Neural progenitor cell (in vitro differentiated cells): ENCODE measurements around the gene WNT3A. TPM values are rescaled to one million over a fixed set of nuclear protein-coding genes. Genes with fewer than 3 reads are reported as not detected.
A peak's percentile ranks its signal among the peaks of the same experiment; 100 is the strongest.
"Not testable (repeated sequence)": the region's sequence is repeated elsewhere in the genome, so short reads cannot be mapped to it uniquely, and the experiment has no call there.

Source experiments
- DNase-seq: peaks from one replicate; pipeline ENCODE4 v3.0.0-alpha.2; 2016; ENCODE audit warnings: low spot score
- H2AFZ ChIP-seq: fragments of 200-600 bp; sonication (generic); replicated peaks from 2 replicates; pipeline ENCODE4 v1.6.1; 2016; ENCODE audit warnings: antibody characterized with exemption
- H3F3A ChIP-seq: fragments of 200-600 bp; sonication (generic); 2 replicates; pipeline ENCODE4 v1.6.1; 2016; ENCODE audit warnings: antibody characterized with exemption, low read depth
- H3K27ac ChIP-seq: fragments of 200-600 bp; sonication (generic); 2 replicates; pipeline ENCODE4 v1.5.1; 2016; ENCODE audit warnings: mild to moderate bottlenecking
- H3K27me3 ChIP-seq: fragments of 200-600 bp; sonication (generic); 2 replicates; pipeline ENCODE4 v1.6.1; 2016; ENCODE audit warnings: mild to moderate bottlenecking, moderate library complexity
- H3K36me3 ChIP-seq: fragments of 200-600 bp; sonication (generic); 2 replicates; pipeline ENCODE4 v1.5.1; 2016
- H3K4me1 ChIP-seq: fragments of 200-600 bp; sonication (generic); 2 replicates; pipeline ENCODE4 v1.6.1; 2016; ENCODE audit warnings: mixed run types
- H3K4me2 ChIP-seq: fragments of 200-600 bp; sonication (generic); 2 replicates; pipeline ENCODE4 v1.6.1; 2016
- H3K4me3 ChIP-seq: fragments of 200-600 bp; sonication (generic); 2 replicates; pipeline ENCODE4 v1.5.1; 2016
- H3K79me2 ChIP-seq: fragments of 200-600 bp; sonication (generic); 2 replicates; pipeline ENCODE4 v1.6.1; 2016; ENCODE audit warnings: low read depth
- H3K9ac ChIP-seq: fragments of 200-600 bp; sonication (generic); 2 replicates; pipeline ENCODE4 v1.6.1; 2016
- H3K9me3 ChIP-seq: fragments of 200-600 bp; sonication (generic); 2 replicates; pipeline ENCODE4 v1.5.1; 2016; ENCODE audit warnings: low read depth
- H4K20me1 ChIP-seq: fragments of 200-600 bp; sonication (generic); 2 replicates; pipeline ENCODE4 v1.6.1; 2016; ENCODE audit warnings: low read depth
- H3K27ac Mint-ChIP-seq: 3 replicates; pipeline ENCODE4 v1.8.0; 2021; ENCODE audit warnings: mixed read lengths
- H3K27me3 Mint-ChIP-seq: 2 replicates; pipeline ENCODE4 v1.8.0; 2022; ENCODE audit warnings: low read depth, mild to moderate bottlenecking, inconsistent platforms, moderate library complexity, mixed read lengths; ENCODE audit not compliant: insufficient read depth
- H3K36me3 Mint-ChIP-seq: 3 replicates; pipeline ENCODE4 v1.8.0; 2021; ENCODE audit warnings: mixed read lengths
- H3K4me1 Mint-ChIP-seq: 3 replicates; pipeline ENCODE4 v1.8.0; 2021; ENCODE audit warnings: mixed read lengths
- H3K4me3 Mint-ChIP-seq: 3 replicates; pipeline ENCODE4 v1.8.0; 2021; ENCODE audit warnings: mild to moderate bottlenecking, moderate library complexity, mixed read lengths
- H3K9me3 Mint-ChIP-seq: 3 replicates; pipeline ENCODE4 v1.8.0; 2020; ENCODE audit warnings: mixed read lengths
- total RNA-seq: library from RNA; depleted of rRNA; stranded (reverse); fragments of >200 nt; gene quantifications from 2 replicates; pipeline ENCODE4 v1.2.3, GENCODE V29; 2015; ENCODE audit warnings: low replicate concordance

The WNT3A gene
- total RNA-seq, 1 donor from 2014 or later, result not detected

DNA sequence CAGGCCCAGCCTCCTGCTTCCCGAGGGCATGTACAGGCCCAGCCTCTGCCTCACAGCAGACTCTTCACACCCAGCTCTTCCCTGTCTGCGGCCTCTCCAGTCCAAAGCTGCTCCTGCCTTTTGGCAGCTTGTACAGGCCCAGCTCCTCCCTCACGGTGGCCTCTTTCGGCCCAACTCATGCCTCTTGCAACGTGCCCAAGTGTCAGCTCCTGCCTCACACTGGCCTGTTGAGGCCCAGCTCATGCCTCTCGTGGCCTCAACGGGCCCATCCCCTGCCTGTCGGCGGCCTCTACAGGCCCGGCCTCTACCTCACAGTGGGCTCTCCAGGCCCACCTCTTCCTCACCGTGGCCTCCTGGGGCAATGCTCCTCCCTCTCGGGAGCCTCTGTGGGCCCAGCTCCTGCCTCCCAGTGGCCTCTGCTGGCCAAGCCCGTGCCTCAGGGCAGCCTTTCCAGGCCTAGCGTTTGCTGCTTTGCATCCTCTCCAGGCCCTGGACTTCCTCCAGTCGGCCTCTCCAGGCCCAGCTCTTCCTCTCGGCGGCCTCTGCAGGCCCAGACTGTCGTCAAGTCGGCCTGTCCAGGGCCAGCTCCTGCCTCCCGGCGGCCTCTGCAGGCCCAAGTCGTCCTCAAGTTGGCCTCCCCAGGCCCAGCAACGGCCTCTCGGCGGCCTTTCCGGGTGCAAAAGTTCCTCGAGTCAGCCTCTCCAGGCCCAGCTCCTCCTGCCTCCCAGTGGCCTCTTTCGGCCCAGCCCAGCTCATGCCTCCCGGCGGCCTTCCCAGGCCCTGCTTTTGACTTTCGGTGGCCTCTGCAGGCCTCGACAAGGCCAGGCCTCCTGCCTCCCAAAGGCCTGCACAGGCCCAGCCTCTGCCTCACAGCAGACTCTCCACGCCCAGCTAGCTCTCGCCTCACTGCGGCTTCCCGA lies 36.5 kb upstream of the WNT3A start:
- not testable (repeated sequence) for H3K36me3 ChIP-seq, H3K9ac ChIP-seq, H2AFZ ChIP-seq, H3K4me1 Mint-ChIP-seq, H3K9me3 Mint-ChIP-seq, H3K4me3 ChIP-seq, H3K27ac ChIP-seq, H3K36me3 Mint-ChIP-seq, H3K4me1 ChIP-seq, DNase-seq, H3K27me3 Mint-ChIP-seq, H3K9me3 ChIP-seq, H3K4me3 Mint-ChIP-seq, H3K27me3 ChIP-seq, H4K20me1 ChIP-seq, H3K79me2 ChIP-seq, H3F3A ChIP-seq, H3K4me2 ChIP-seq
- H3K27ac Mint-ChIP-seq, result peak overlapping the region; percentile 94

DNA sequence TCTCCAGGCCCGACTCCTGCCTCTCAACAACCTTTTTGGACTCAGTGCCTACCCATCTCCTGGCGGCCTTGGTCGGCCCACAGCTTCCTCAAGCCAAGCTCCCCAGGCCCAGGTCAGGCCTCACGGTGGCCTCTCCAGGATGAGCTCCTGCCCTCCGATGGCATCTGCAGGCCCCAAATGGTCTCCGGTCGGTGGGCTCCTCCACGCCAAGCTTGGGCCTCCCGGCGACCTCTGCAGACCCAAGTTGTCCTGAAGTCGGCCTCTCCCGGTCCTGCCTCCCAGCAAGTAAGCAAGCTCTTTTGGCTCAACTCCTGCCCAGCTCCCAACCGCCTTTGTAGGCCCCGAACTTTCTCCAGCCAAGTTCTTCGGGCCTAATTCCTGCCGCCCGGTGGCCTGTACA lies 35.6 kb upstream of the WNT3A start:
- not testable (repeated sequence) for DNase-seq, H3K9me3 Mint-ChIP-seq, H3K27me3 Mint-ChIP-seq, H3K9ac ChIP-seq, H3F3A ChIP-seq, H3K4me1 ChIP-seq, H4K20me1 ChIP-seq, H3K4me1 Mint-ChIP-seq, H3K36me3 ChIP-seq, H3K36me3 Mint-ChIP-seq, H3K27ac Mint-ChIP-seq, H3K27ac ChIP-seq, H3K79me2 ChIP-seq, H3K27me3 ChIP-seq, H2AFZ ChIP-seq, H3K4me3 ChIP-seq, H3K4me3 Mint-ChIP-seq, H3K9me3 ChIP-seq, H3K4me2 ChIP-seq

DNA sequence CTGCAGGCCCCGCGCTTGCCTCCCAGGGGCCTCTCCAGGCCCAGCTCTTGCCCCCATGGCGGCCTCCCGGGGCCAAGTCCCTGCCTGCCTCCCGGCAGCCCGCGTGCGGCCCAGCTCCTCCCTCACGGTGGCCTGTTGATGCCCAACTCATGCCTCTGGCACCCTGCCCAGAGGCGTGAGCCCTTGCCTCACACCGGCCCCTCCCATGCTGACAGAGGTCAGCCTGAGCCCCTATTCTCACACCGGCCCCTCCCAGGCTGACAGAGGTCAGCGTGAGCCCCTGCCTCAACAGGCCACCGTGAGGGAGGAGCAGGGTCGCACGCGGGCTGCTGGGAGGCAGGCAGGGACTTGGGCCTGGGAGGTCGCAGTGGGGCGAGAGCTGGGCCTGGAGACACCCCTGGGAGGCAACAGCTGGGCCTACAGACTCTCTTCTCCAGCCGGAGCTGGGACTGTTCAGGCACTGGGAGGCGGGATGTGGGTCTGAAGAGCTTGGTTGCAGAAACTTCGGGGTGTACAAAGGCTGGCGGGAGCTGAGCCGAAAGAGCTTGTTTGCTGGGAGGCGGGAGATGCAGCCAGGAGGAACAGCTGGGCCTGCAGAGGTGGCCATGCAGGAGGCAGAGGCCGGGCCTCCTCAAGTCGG lies 35.0 kb upstream of the WNT3A start:
- not testable (repeated sequence) for H3K27ac ChIP-seq, H3K36me3 Mint-ChIP-seq, H3K4me2 ChIP-seq, DNase-seq, H3K4me3 Mint-ChIP-seq, H3K79me2 ChIP-seq, H3K36me3 ChIP-seq, H3K27me3 ChIP-seq, H3F3A ChIP-seq, H4K20me1 ChIP-seq, H3K4me1 ChIP-seq, H3K9ac ChIP-seq, H3K27me3 Mint-ChIP-seq, H3K4me3 ChIP-seq, H2AFZ ChIP-seq, H3K4me1 Mint-ChIP-seq, H3K9me3 ChIP-seq, H3K9me3 Mint-ChIP-seq
- peak overlapping the region; percentile 82 for H3K27ac Mint-ChIP-seq

DNA sequence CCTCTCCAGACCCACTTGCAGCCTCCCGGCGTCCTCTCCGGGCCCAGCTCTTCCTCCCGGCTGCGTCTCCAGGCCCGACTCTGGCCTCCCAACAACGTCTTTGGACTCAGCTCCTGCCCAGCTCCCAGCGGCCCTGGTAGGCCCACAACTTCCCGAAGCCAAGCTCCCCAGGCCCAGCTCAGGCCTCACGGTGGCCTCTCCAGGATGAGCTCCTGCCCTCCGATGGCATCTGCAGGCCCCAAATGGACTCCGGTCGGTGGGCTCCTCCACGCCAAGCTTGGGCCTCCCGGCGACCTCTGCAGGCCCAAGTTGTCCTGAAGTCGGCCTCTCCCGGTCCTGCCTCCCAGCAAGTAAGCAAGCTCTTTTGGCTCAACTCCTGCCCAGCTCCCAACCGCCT lies 34.5 kb upstream of the WNT3A start:
- not testable (repeated sequence) for H3K4me2 ChIP-seq, H3K9me3 ChIP-seq, H3K4me1 ChIP-seq, H3K4me3 Mint-ChIP-seq, H3K9me3 Mint-ChIP-seq, H3K9ac ChIP-seq, H2AFZ ChIP-seq, H3K4me3 ChIP-seq, H3K79me2 ChIP-seq, H3F3A ChIP-seq, H4K20me1 ChIP-seq, H3K4me1 Mint-ChIP-seq, H3K27me3 Mint-ChIP-seq, H3K36me3 Mint-ChIP-seq, DNase-seq, H3K36me3 ChIP-seq, H3K27me3 ChIP-seq, H3K27ac ChIP-seq, H3K27ac Mint-ChIP-seq

DNA sequence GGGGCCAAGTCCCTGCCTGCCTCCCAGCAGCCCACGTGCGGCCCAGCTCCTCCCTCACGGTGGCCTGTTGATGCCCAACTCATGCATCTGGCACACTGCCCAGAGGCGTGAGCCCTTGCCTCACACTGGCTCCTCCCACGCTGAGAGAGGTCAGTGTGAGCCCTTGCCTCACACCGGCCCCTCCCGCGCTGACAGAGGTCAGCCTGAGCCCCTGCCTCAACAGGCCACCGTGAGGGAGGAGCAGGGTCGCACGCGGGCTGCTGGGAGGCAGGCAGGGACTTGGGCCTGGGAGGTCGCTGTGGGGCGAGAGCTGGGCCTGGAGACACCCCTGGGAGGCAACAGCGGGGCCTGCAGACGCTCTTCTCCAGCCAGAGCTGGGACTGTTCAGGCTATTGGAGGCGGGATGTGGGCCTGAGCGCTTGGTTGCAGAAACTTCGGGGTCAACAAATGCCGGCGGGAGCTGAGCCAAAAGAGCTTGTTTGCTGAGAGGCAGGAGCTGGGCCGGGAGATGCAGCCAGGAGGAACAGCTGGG lies 33.9 kb upstream of the WNT3A start:
- H3K27ac ChIP-seq, H3K4me3 ChIP-seq, H3K27me3 ChIP-seq, H2AFZ ChIP-seq, H3K27ac Mint-ChIP-seq, H3K9me3 Mint-ChIP-seq, H3K79me2 ChIP-seq, H3K9ac ChIP-seq, H3K4me1 Mint-ChIP-seq, H3K4me1 ChIP-seq, H3K9me3 ChIP-seq, H4K20me1 ChIP-seq, H3F3A ChIP-seq, DNase-seq, H3K27me3 Mint-ChIP-seq, H3K36me3 ChIP-seq, H3K4me3 Mint-ChIP-seq, H3K36me3 Mint-ChIP-seq, H3K4me2 ChIP-seq: not testable (repeated sequence)

DNA sequence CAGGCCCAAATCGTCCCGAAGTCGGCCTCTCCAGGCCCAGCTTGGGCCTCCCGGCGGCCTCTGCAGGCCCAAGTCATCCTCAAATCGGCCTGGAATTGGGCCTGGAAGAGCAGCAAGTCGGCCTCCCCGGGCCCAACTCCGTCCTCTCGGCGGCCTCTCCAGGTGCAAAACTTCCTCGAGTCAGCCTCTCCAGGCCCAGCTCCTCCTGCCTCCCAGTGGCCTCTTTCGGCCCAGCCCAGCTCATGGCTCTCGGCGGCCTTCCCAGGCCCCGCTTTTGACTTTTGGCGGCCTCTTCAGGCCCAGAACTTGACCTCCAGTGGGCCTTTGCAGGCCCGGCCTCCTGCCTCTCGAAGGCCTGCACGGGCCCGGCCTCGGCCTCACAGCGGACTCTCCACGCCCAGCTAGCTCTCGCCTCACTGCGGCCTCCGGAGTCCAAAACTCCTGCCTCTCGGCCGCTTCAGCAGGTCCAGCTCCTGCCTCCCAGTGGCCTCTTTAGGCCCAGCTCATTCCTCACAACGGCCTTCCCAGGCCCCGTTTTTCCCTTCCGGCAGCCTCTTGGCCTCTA lies 33.0 kb upstream of the WNT3A start:
- not testable (repeated sequence) for H3K36me3 ChIP-seq, H3K4me2 ChIP-seq, H3K27ac Mint-ChIP-seq, H3K9me3 Mint-ChIP-seq, H3K9ac ChIP-seq, DNase-seq, H3K4me1 Mint-ChIP-seq, H3F3A ChIP-seq, H3K4me3 ChIP-seq, H3K4me3 Mint-ChIP-seq, H3K9me3 ChIP-seq, H2AFZ ChIP-seq, H3K4me1 ChIP-seq, H4K20me1 ChIP-seq, H3K27me3 Mint-ChIP-seq, H3K27ac ChIP-seq, H3K79me2 ChIP-seq, H3K36me3 Mint-ChIP-seq, H3K27me3 ChIP-seq

DNA sequence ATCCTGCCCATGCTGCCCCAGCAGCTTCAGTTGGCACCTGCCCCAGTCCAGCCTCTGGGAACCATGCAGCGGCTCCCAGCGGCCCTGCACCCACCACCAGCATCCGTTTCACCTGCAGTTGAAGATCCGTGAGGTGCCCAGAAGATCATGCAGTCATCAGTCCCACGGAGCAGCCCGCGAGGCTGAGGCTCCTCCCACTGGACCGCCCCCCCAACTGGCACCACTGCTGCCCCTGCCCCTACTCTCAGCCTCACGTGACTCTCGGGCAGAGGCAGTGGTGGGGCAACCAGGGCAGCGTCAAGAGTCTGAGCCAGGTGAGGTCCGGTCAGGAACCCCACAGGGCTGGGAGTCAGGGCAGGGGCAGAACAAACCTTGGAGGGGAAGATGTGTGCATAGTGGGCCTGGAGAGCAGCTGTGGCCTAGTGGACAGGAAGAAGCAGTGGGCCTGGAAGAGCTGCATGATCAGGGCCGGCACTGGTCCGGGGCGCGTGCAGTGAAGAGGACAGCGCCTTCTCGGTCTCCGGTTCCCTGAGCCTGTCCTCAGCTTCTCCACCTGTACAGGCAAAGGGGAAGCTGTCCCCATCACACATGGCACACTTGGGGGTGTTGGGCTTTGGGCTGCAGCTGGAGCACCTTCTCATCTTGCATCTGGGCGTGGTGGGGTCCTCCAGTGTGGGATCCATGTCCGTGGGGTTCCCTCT lies 31.1 kb upstream of the WNT3A start:
- not testable (repeated sequence) for H3F3A ChIP-seq, H2AFZ ChIP-seq, H3K4me3 ChIP-seq, H3K27ac Mint-ChIP-seq, H3K4me1 ChIP-seq, H3K9ac ChIP-seq, H3K36me3 Mint-ChIP-seq, DNase-seq, H3K9me3 Mint-ChIP-seq, H3K36me3 ChIP-seq, H3K9me3 ChIP-seq, H4K20me1 ChIP-seq, H3K4me1 Mint-ChIP-seq, H3K27ac ChIP-seq, H3K4me3 Mint-ChIP-seq, H3K27me3 ChIP-seq, H3K4me2 ChIP-seq, H3K27me3 Mint-ChIP-seq, H3K79me2 ChIP-seq
